IMR-90 (cell line): Measurements from ENCODE around the gene PRKCE. TPM values are rescaled to one million over a fixed set of nuclear protein-coding genes. Genes with fewer than 3 reads are reported as not detected.
A peak's percentile ranks its signal among the peaks of the same experiment; 100 is the strongest.

ENCODE experiments used
- ATAC-seq: fragments of 200-7000 bp; cut with Tn5 transposase; 2 replicates; pipeline ENCODE4 v1.9.1; 2020; ENCODE audit warnings: low read depth, mild to moderate bottlenecking, moderate library complexity
- BruUV-seq: library from RNA; stranded (reverse); fragments of 400-500 nt; replicated peaks from 2 replicates; lab custom pipeline; 2021; lab: Mats Ljungman, UMichigan
- CTCF ChIA-PET: fragments of 300-600 bp; formaldehyde crosslinking; extraction: SDS; loops from one replicate; lab custom pipeline; 2021; ENCODE audit warnings: antibody characterized with exemption; lab: Yijun Ruan, JAX
- POLR2A ChIA-PET: fragments of 300-600 bp; sonication (Branson Sonifier 250); formaldehyde crosslinking; loops from one replicate; lab custom pipeline; 2022; ENCODE audit warnings: antibody characterized with exemption; ENCODE audit not compliant: unreplicated experiment; lab: Charles Lee
- DNase-seq: peaks from one replicate; pipeline ENCODE4 v3.0.0; 2013
- H2AFZ ChIP-seq: replicated peaks from 2 replicates; pipeline ENCODE3; 2013; ENCODE audit warnings: low read length, mild to moderate bottlenecking; ENCODE audit not compliant: poor library complexity
- H2AK5ac ChIP-seq: 2 replicates; pipeline ENCODE4 v1.6.1; 2013; ENCODE audit warnings: low read depth, low read length, inconsistent platforms
- H2AK9ac ChIP-seq: replicated peaks from 2 replicates; pipeline ENCODE3; 2013; ENCODE audit warnings: mild to moderate bottlenecking, low read depth, low read length, moderate library complexity; ENCODE audit not compliant: poor library complexity
- H2BK120ac ChIP-seq: 2 replicates; pipeline ENCODE4 v1.6.1; 2013; ENCODE audit warnings: low read depth, low read length, inconsistent platforms
- H2BK15ac ChIP-seq: 3 replicates; pipeline ENCODE4 v1.6.1; 2013; ENCODE audit warnings: low read depth, low read length, inconsistent platforms
- H2BK20ac ChIP-seq: 2 replicates; pipeline ENCODE4 v1.6.1; 2013; ENCODE audit warnings: low read depth, mild to moderate bottlenecking, inconsistent platforms, low read length, moderate library complexity
- H2BK5ac ChIP-seq: 2 replicates; pipeline ENCODE4 v1.6.1; 2013; ENCODE audit warnings: mild to moderate bottlenecking, low read depth, low read length, inconsistent platforms; ENCODE audit not compliant: poor library complexity, severe bottlenecking
- H3K14ac ChIP-seq: replicated peaks from 2 replicates; pipeline ENCODE4 v1.6.1; 2013; ENCODE audit warnings: low read depth, low read length, inconsistent platforms
- H3K18ac ChIP-seq: 2 replicates; pipeline ENCODE4 v1.6.1; 2013; ENCODE audit warnings: low read depth, low read length, control low read depth
- H3K23ac ChIP-seq: 2 replicates; pipeline ENCODE4 v1.6.1; 2013; ENCODE audit warnings: low read depth, low read length, inconsistent platforms
- H3K27ac ChIP-seq: 2 replicates; pipeline ENCODE4 v1.5.1; 2013; ENCODE audit warnings: mild to moderate bottlenecking, control low read depth, low read length; ENCODE audit not compliant: insufficient read depth
- H3K27me3 ChIP-seq: 2 replicates; pipeline ENCODE4 v1.6.1; 2013; ENCODE audit warnings: low read length; ENCODE audit not compliant: control insufficient read depth, insufficient read depth
- H3K36me3 ChIP-seq: 2 replicates; pipeline ENCODE4 v1.6.1; 2013; ENCODE audit warnings: low read length, mixed read lengths; ENCODE audit not compliant: control insufficient read depth, insufficient read depth
- H3K4ac ChIP-seq: 2 replicates; pipeline ENCODE4 v1.6.1; 2013; ENCODE audit warnings: low read depth, low read length, inconsistent platforms
- H3K4me1 ChIP-seq: 2 replicates; pipeline ENCODE4 v1.6.1; 2013; ENCODE audit warnings: low read length, mixed read lengths; ENCODE audit not compliant: control insufficient read depth, insufficient read depth
- H3K4me2 ChIP-seq: 2 replicates; pipeline ENCODE4 v1.6.1; 2013; ENCODE audit warnings: low read depth, mild to moderate bottlenecking, control low read depth, low read length, moderate library complexity
- H3K4me3 ChIP-seq: 2 replicates; pipeline ENCODE4 v1.5.1; 2013; ENCODE audit warnings: low read depth, mild to moderate bottlenecking, control low read depth, low read length, moderate library complexity; ENCODE audit not compliant: insufficient read depth
- H3K56ac ChIP-seq: 2 replicates; pipeline ENCODE4 v1.6.1; 2013; ENCODE audit warnings: low read length, inconsistent platforms; ENCODE audit not compliant: insufficient read depth; ENCODE audit errors: extremely low read depth
- H3K79me1 ChIP-seq, 2 experiments: 2 replicates each; pipeline ENCODE4 v1.6.1; 2013; ENCODE audit warnings: low read length in 2 of 2, inconsistent platforms in 1 of 2, low read depth in 1 of 2
- H3K9ac ChIP-seq: 2 replicates; pipeline ENCODE4 v1.6.1; 2013; ENCODE audit warnings: low read depth, low read length, control low read depth
- H3K9me1 ChIP-seq: 2 replicates; pipeline ENCODE4 v1.6.1; 2013; ENCODE audit warnings: low read length, inconsistent platforms; ENCODE audit not compliant: insufficient read depth
- H3K9me3 ChIP-seq: 2 replicates; pipeline ENCODE4 v1.6.1; 2013; ENCODE audit warnings: low read length; ENCODE audit not compliant: control insufficient read depth, insufficient read depth
- H4K20me1 ChIP-seq: 2 replicates; pipeline ENCODE4 v1.6.1; 2013; ENCODE audit warnings: low read length, inconsistent platforms; ENCODE audit not compliant: insufficient read depth
- H4K5ac ChIP-seq: 2 replicates; pipeline ENCODE4 v1.6.1; 2013; ENCODE audit warnings: mild to moderate bottlenecking, low read depth, low read length, control low read depth
- H4K8ac ChIP-seq, 2 experiments: 2 replicates each; pipeline ENCODE4 v1.6.1; 2013; ENCODE audit warnings: low read depth in 2 of 2, low read length in 2 of 2, control low read depth in 1 of 2, inconsistent platforms in 1 of 2
- H4K91ac ChIP-seq: 2 replicates; pipeline ENCODE4 v1.6.1; 2013; ENCODE audit warnings: low read depth, low read length, inconsistent platforms; ENCODE audit not compliant: insufficient read depth
- CEBPB ChIP-seq: IDR thresholded peaks from 2 replicates; pipeline ENCODE4 v1.6.1; 2012; ENCODE audit warnings: low read depth, low read length, improper control_type of control experiment
- CHD1 ChIP-seq: IDR thresholded peaks from 2 replicates; pipeline ENCODE4 v1.6.1; 2012; ENCODE audit warnings: low read depth, low read length, improper control_type of control experiment
- CTCF ChIP-seq: conservative IDR thresholded peaks from 2 replicates; pipeline ENCODE4 v1.5.1; 2012; ENCODE audit warnings: mild to moderate bottlenecking, low read depth, low read length, improper control_type of control experiment
- FOS ChIP-seq: fragments of 150-350 bp; IDR thresholded peaks from 2 replicates; pipeline ENCODE4 v1.6.1; 2016; ENCODE audit warnings: low read depth, low read length
- MAZ ChIP-seq: IDR thresholded peaks from 2 replicates; pipeline ENCODE4 v1.6.1; 2012; ENCODE audit warnings: low read depth, mild to moderate bottlenecking, low read length, improper control_type of control experiment, moderate library complexity, borderline replicate concordance
- POLR2A ChIP-seq: IDR thresholded peaks from 2 replicates; pipeline ENCODE4 v1.6.1; 2012; ENCODE audit warnings: mild to moderate bottlenecking, low read depth, low read length
- RCOR1 ChIP-seq: IDR thresholded peaks from 2 replicates; pipeline ENCODE4 v1.6.1; 2012; ENCODE audit warnings: mild to moderate bottlenecking, low read length, improper control_type of control experiment; ENCODE audit not compliant: insufficient replicate concordance
- RFX5 ChIP-seq: IDR thresholded peaks from 2 replicates; pipeline ENCODE4 v1.8.0; 2012; ENCODE audit warnings: low read depth, mild to moderate bottlenecking, low read length, moderate library complexity
- WGBS, 2 experiments: methylation state at CpG; one replicate each; pipeline versions ENCODE4 v1.1.5 to v1.1.7; 2013; ENCODE audit warnings: missing lambda C conversion rate in 2 of 2; ENCODE audit not compliant: insufficient read length in 1 of 2; ENCODE audit errors: extremely low coverage in 2 of 2; 5-methylcytosine and 5-hydroxymethylcytosine counted together
- dilution Hi-C: fragments of 300-500 bp; cut with HindIII; formaldehyde crosslinking; loops from one replicate; pipeline ENCODE4 v1.14.3; 2018; ENCODE audit warnings: low sequenced_read_pairs; ENCODE audit not compliant: unreplicated experiment
- in situ Hi-C: fragments of 300-500 bp; cut with MboI; formaldehyde crosslinking; loops from 3 replicates; pipeline ENCODE4 v1.14.3; 2019; ENCODE audit warnings: low sequenced_read_pairs, inconsistent platforms, mixed read lengths
- intact Hi-C: fragments of 100-400 bp; cut with micrococcal nuclease; formaldehyde crosslinking; loops from 2 replicates; pipeline ENCODE4 v1.10.0; 2022
- polyA plus RNA-seq, 3 experiments: library from polyadenylated mRNA; depleted of rRNA; stranded (reverse); fragments of >200 nt; gene quantifications; 2 replicates each; pipeline ENCODE4 v1.2.3, GENCODE V29; 2012; ENCODE audit warnings: low replicate concordance in 1 of 3
- total RNA-seq: library from RNA; depleted of rRNA; stranded (reverse); fragments of >200 nt; gene quantifications from 2 replicates; pipeline ENCODE4 v1.2.3, GENCODE V29; 2012

PRKCE gene
- total and polyA plus RNA-seq, 2 of the 4 experiments (the other 2 are of a cell fraction): 8.1 to 32.4 TPM

DNA sequence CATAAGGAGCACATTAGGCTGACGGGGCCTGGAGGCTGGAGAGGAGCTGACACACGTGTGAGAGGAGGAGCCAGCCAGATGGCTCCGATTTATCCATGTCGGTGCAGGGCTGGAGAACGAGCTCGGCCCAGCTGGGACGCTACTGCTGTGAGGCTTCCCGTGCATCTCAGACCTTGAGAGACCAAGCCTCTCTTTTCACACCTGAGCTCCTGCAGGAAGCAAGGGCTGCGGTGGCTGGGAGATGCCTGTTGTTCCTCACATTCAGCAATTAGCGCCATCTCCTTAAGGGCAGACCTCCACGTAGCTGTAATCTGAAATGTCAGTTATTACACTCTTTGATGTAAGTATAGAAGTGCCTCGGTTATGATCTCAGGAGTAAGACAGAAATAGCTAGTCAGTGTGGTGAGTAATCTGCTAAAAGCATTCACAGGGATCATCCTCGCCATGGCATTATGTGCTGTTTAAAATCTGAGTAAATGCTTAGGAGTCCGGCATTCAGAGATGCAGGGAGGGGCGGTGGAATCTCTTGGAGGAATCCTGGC is 107.9 kb downstream of the PRKCE start:
- in situ Hi-C loops: no loop called here

More for the DNA sequence above, 107.9 kb downstream of the PRKCE start:
- H3K18ac ChIP-seq: no peak overlapping the region; the same call in 1 of the 2 replicates
- TF ChIP-seq POLR2A (no peak), CEBPB (no peak; the same call in 1 of the 2 replicates), CHD1 (no peak), RCOR1 (no peak), MAZ (0 out of 2 replicates have a peak, but pooled peaks have one; percentile 10), CTCF (no peak), FOS (0 out of 2 replicates have a peak, but pooled peaks have one; percentile 20), RFX5 (no peak)
- no peak overlapping the region for H4K5ac ChIP-seq
- peak overlapping the region; percentile 90 for H3K4me2 ChIP-seq
- BruUV-seq: no TSS peak
- H3K9me3 ChIP-seq: no peaks in the 10 kb centered on the region
- POLR2A ChIA-PET: no interaction called here
- 0 out of 2 replicates have a peak overlapping the region, but pooled peaks have one; percentile 24 for H3K14ac ChIP-seq
- peak overlapping the region; percentile 10; the same call in 1 of the 2 replicates for H3K4me3 ChIP-seq
- DNase-seq (peak; percentile 87), ATAC-seq (peak; percentile 85)
- peaks cover 19 to 39% of the 10 kb centered on the region in 2 experiments for H3K79me1 ChIP-seq
- dilution Hi-C loops (no loop called here), intact Hi-C loops (loop anchor here (5.0 kb wide), 1 partner anchor 107 kb away; the partner anchor contains the start of gene PRKCE)
- peaks cover 24% of the 10 kb centered on the region for H4K20me1 ChIP-seq
- H2BK15ac ChIP-seq: no peak overlapping the region
- no peaks in the 10 kb centered on the region for H3K36me3 ChIP-seq
- peaks cover 28% of the 10 kb centered on the region for H3K9me1 ChIP-seq
- peak overlapping the region; percentile 33 for H3K4ac ChIP-seq
- H2AFZ ChIP-seq: peak overlapping the region; percentile 76
- H3K4me1 ChIP-seq: peaks cover 17% of the 10 kb centered on the region
- H3K9ac ChIP-seq: no peak overlapping the region
- no peaks in the 10 kb centered on the region for H3K27me3 ChIP-seq
- no peak overlapping the region for H2BK20ac ChIP-seq
- CTCF ChIA-PET: no interaction called here
- no peak overlapping the region for H3K56ac ChIP-seq
- WGBS, 2 experiments: 14% methylated on average over 4 of the region's 15 CpGs; no CpG with 5 or more reads in 1 of the 2 experiments
- peak overlapping the region; percentile 45 for H2BK5ac ChIP-seq
- H4K91ac ChIP-seq: no peak overlapping the region
- peak overlapping the region; percentile 22; the same call in 1 of the 2 replicates for H3K27ac ChIP-seq
- peak overlapping the region; percentile 43; the same call in 1 of the 2 replicates for H3K23ac ChIP-seq
- no peak overlapping the region for H2AK9ac ChIP-seq
- no peak overlapping the region for H2BK120ac ChIP-seq
- peak overlapping the region; percentile 65; the same call in 1 of the 2 replicates for H2AK5ac ChIP-seq
- H4K8ac ChIP-seq: peak overlapping the region in 1 of 2 experiments; percentile 27; a peak in 1 of 4 replicates
